Measurements from ENCODE around the gene LCORL. TPM values are rescaled to one million over a fixed set of nuclear protein-coding genes. Genes with fewer than 3 reads are reported as not detected.
A peak's percentile ranks its signal among the peaks of the same experiment; 100 is the strongest.

Gene LCORL
- total and polyA plus RNA-seq, 9 of the 15 experiments (the other 6 are each of a cell fraction or from before 2014, with no cell fraction given), result 3.1 to 24.5 (median 11.1) TPM

DNA sequence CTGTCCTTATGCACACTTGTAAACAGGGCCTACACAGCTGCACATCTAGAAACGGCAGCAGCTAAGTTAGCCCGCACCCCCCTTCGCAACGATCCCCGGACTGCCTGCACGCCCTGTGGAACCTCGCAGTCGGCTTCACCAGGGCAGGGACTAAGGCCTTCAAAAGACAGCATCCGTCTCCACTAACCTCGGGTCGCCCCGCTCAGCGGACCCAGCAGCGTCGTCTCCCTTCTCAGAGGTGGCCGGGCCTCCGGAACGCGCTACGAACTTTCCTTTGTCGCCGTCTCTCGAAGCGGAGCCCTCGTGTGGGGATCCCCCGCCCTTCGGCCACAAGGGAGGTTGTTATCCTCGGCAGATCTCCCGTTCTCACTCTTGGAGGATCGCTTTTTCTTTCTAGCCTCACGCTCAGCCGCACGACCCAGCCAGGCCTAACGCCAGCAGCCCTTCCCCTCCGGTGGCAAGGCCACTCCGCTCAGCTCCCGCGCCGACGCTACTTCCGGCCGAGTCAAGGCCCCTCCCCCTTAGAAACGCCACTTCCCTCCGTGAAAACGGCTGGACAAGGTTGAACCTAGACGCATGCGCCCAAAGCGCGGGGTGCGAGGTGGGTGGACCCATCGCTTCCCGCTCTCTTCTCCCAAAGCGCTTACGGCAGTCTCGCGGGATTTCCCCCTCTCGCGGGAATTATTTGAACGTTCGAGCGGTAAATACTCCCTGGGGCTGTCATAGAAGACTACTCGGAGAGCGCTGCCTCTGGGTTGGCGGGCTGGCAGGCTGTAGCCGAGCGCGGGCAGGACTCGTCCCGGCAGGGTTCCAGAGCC is 211.1 kb downstream of the LCORL start, which contains the start of the genes DCAF16 and NCAPG (continued):
- no peak for TF ChIP-seq ETS2 (tag; IDR thresholded peaks at IDR 0.05; ENCODE audit: borderline replicate concordance, poor library complexity, severe bottlenecking)
- TF ChIP-seq MEIS2 (IDR thresholded peaks at IDR 0.05; ENCODE audit: partially characterized antibody), result peak; percentile 45
- peak; percentile 95 for TF ChIP-seq FOXM1 (IDR thresholded peaks at IDR 0.05; ENCODE audit: low read depth)
- TF ChIP-seq FOXM1 (CRISPR knock-in tag; IDR thresholded peaks at IDR 0.05; ENCODE audit: low read depth), result peak; percentile 73; the same call in 1 of the 2 replicates
- TF ChIP-seq, protein P1, sequence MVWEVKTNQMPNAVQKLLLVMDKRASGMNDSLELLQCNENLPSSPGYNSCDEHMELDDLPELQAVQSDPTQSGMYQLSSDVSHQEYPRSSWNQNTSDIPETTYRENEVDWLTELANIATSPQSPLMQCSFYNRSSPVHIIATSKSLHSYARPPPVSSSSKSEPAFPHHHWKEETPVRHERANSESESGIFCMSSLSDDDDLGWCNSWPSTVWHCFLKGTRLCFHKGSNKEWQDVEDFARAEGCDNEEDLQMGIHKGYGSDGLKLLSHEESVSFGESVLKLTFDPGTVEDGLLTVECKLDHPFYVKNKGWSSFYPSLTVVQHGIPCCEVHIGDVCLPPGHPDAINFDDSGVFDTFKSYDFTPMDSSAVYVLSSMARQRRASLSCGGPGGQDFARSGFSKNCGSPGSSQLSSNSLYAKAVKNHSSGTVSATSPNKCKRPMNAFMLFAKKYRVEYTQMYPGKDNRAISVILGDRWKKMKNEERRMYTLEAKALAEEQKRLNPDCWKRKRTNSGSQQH (CRISPR knock-in tag; IDR thresholded peaks at IDR 0.05), result no peak
- TF ChIP-seq TRIM28 (IDR thresholded peaks at IDR 0.05), result 0 out of 2 replicates have a peak, but pooled peaks have one; percentile 38
- TF ChIP-seq POLR2H (tag; IDR thresholded peaks at IDR 0.05; ENCODE audit: low read depth), result peak; percentile 88
- TF ChIP-seq ZC3H8 (IDR thresholded peaks at IDR 0.05), result no peak
- TF ChIP-seq COPS2 (conservative IDR thresholded peaks at IDR 0.05), result no peak
- TF ChIP-seq, protein P2, sequence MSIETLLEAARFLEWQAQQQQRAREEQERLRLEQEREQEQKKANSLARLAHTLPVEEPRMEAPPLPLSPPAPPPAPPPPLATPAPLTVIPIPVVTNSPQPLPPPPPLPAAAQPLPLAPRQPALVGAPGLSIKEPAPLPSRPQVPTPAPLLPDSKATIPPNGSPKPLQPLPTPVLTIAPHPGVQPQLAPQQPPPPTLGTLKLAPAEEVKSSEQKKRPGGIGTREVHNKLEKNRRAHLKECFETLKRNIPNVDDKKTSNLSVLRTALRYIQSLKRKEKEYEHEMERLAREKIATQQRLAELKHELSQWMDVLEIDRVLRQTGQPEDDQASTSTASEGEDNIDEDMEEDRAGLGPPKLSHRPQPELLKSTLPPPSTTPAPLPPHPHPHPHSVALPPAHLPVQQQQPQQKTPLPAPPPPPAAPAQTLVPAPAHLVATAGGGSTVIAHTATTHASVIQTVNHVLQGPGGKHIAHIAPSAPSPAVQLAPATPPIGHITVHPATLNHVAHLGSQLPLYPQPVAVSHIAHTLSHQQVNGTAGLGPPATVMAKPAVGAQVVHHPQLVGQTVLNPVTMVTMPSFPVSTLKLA (conservative IDR thresholded peaks at IDR 0.05), result peak; percentile 16 to 70; a peak in 3 of 4 replicates
- TF ChIP-seq GTF2F1 (IDR thresholded peaks at IDR 0.05; ENCODE audit: low read depth, low read length), result peak; percentile 82; the same call in 1 of the 2 replicates
- TF ChIP-seq, protein P3, sequence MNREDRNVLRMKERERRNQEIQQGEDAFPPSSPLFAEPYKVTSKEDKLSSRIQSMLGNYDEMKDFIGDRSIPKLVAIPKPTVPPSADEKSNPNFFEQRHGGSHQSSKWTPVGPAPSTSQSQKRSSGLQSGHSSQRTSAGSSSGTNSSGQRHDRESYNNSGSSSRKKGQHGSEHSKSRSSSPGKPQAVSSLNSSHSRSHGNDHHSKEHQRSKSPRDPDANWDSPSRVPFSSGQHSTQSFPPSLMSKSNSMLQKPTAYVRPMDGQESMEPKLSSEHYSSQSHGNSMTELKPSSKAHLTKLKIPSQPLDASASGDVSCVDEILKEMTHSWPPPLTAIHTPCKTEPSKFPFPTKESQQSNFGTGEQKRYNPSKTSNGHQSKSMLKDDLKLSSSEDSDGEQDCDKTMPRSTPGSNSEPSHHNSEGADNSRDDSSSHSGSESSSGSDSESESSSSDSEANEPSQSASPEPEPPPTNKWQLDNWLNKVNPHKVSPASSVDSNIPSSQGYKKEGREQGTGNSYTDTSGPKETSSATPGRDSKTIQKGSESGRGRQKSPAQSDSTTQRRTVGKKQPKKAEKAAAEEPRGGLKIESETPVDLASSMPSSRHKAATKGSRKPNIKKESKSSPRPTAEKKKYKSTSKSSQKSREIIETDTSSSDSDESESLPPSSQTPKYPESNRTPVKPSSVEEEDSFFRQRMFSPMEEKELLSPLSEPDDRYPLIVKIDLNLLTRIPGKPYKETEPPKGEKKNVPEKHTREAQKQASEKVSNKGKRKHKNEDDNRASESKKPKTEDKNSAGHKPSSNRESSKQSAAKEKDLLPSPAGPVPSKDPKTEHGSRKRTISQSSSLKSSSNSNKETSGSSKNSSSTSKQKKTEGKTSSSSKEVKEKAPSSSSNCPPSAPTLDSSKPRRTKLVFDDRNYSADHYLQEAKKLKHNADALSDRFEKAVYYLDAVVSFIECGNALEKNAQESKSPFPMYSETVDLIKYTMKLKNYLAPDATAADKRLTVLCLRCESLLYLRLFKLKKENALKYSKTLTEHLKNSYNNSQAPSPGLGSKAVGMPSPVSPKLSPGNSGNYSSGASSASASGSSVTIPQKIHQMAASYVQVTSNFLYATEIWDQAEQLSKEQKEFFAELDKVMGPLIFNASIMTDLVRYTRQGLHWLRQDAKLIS (CRISPR knock-in tag; IDR thresholded peaks at IDR 0.05), result peak; percentile 88; the same call in 1 of the 2 replicates
- peak; percentile 93; the same call in 1 of the 2 replicates for TF ChIP-seq NR3C1 (CRISPR knock-in tag; IDR thresholded peaks at IDR 0.05)
- no peak for TF ChIP-seq PTRF (tag; IDR thresholded peaks at IDR 0.05)
- TF ChIP-seq ZSCAN32 (CRISPR knock-in tag; IDR thresholded peaks at IDR 0.05), result no peak
- no peak for TF ChIP-seq MAFK (IDR thresholded peaks at IDR 0.05; ENCODE audit: low read length)
- TF ChIP-seq, protein P4, sequence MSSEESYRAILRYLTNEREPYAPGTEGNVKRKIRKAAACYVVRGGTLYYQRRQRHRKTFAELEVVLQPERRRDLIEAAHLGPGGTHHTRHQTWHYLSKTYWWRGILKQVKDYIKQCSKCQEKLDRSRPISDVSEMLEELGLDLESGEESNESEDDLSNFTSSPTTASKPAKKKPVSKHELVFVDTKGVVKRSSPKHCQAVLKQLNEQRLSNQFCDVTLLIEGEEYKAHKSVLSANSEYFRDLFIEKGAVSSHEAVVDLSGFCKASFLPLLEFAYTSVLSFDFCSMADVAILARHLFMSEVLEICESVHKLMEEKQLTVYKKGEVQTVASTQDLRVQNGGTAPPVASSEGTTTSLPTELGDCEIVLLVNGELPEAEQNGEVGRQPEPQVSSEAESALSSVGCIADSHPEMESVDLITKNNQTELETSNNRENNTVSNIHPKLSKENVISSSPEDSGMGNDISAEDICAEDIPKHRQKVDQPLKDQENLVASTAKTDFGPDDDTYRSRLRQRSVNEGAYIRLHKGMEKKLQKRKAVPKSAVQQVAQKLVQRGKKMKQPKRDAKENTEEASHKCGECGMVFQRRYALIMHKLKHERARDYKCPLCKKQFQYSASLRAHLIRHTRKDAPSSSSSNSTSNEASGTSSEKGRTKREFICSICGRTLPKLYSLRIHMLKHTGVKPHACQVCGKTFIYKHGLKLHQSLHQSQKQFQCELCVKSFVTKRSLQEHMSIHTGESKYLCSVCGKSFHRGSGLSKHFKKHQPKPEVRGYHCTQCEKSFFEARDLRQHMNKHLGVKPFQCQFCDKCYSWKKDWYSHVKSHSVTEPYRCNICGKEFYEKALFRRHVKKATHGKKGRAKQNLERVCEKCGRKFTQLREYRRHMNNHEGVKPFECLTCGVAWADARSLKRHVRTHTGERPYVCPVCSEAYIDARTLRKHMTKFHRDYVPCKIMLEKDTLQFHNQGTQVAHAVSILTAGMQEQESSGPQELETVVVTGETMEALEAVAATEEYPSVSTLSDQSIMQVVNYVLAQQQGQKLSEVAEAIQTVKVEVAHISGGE (CRISPR knock-in tag; IDR thresholded peaks at IDR 0.05), result peak in 1 of 3 experiments; percentile 42; a peak in 1 of 6 replicates

Measured in K562 (cell line).